A549 treated with GW870086 at 1 μM for 4 hours (cell line): ENCODE measurements around the gene WARS2. TPM values are rescaled to one million over a fixed set of nuclear protein-coding genes. Genes with fewer than 3 reads are reported as not detected.

ENCODE experiments used
- total RNA-seq: library from RNA; stranded (reverse); fragments of 200-300 nt; extraction: Qiagen RNA extraction; gene quantifications from 5 replicates; pipeline ENCODE4 v1.2.3, GENCODE V29; 2022; ENCODE audit warnings: low read depth

Gene WARS2
- total RNA-seq, result 5.2 to 6.4 TPM (median 5.3 TPM) in 5 replicates

GRCh38 chr1:119140177-119141019 is at the start of gene WARS2:
WARS2 (minus strand) TSS chr1:119140653; CDS start chr1:119140644, 9 bp downstream.

DNA sequence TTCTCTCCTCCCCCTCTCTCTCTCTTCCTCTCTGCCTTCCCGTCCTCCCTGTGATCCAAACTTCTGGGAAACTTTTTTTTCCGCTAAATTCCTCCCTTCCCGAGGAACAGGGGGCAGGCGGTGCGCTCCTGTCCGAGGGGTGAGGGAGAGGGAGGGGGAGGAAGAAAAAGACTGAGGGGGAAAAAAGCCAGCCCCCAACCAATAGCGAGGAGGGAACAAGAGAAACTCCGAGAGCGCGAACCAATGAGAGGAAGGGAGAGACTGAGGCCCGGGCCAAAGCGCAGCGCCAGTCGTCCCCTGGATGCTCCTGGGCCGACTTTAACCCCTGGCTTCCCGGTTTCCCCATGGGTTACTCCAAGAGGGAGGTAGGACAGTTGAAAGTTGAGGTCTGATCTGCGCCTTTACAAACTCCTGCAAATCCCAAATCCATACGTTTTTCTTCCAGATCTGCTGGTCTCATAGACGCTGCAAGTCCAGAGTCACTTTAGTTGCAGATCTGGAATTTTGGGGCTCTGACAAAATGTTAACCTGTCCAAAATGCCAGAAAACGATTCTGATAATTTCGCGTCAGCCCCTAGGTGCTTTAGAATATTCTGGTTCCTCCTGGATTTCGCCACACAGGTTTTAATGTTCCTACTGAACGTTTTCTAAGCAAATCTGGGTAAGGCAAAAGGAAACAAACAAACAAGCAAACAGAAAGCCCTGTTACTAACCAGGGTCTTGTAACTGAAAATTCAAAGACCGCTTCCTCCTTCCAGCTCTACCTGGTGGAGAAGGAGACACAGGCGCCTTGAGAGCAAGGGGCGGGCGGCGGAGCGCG is 152.1 kb downstream of the WARS2 start, which contains the start of gene TBX15:
TSS of gene TBX15 (minus strand) at position 158 of the 820 bp plus-strand sequence. CDS start 548 bp downstream, outside the sequence.

Other genes starting within 250 kb of the WARS2 start
- 0.07 to 0.08 TPM in 2 of 5 replicates, not detected in the others for gene TBX15, start 152.3 kb downstream of the WARS2 start, total RNA-seq
- not detected in 5 replicates for gene HAO2, start 228.1 kb upstream of the WARS2 start, total RNA-seq